HL-60 (cell line): ENCODE data around the gene PRPF18.

Source experiments
- DNase-seq, 2 experiments: peaks; one replicate each; pipeline ENCODE4 v3.0.0-alpha.2; 2010 to 2020; ENCODE audit warnings: low read depth in 1 of 2, low spot score in 1 of 2
- H3K27ac ChIP-seq: fragments of 250-450 bp; sonication (Bioruptor Pico); replicated peaks from 2 replicates; pipeline ENCODE4 v1.5.1; 2020; ENCODE audit warnings: mild to moderate bottlenecking, moderate library complexity
- H3K27me3 ChIP-seq: fragments of 250-450 bp; sonication (Bioruptor Pico); 2 replicates; pipeline ENCODE4 v1.5.1; 2021; ENCODE audit warnings: mild to moderate bottlenecking, moderate library complexity; ENCODE audit not compliant: insufficient read depth, poor library complexity, severe bottlenecking
- H3K4me3 ChIP-seq: replicated peaks from 2 replicates; pipeline ENCODE4 v1.5.1; 2011; ENCODE audit warnings: mild to moderate bottlenecking, control low read depth, low read length; ENCODE audit not compliant: insufficient read depth
- CTCF ChIP-seq: IDR thresholded peaks from one replicate; pipeline ENCODE4 v1.5.1; 2011; ENCODE audit warnings: low read length, control low read depth, inconsistent platforms; ENCODE audit not compliant: insufficient read depth
- GABPA ChIP-seq: IDR thresholded peaks from 2 replicates; pipeline ENCODE4 v1.6.1; 2012; ENCODE audit warnings: low read depth
- POLR2AphosphoS5 ChIP-seq: IDR thresholded peaks from 2 replicates; pipeline ENCODE4 v1.6.1; 2012; ENCODE audit warnings: low read depth
- REST ChIP-seq: IDR thresholded peaks from 2 replicates; pipeline ENCODE4 v1.6.1; 2012; ENCODE audit warnings: low read depth; ENCODE audit not compliant: insufficient replicate concordance
- SPI1 ChIP-seq: IDR thresholded peaks from 2 replicates; pipeline ENCODE4 v1.6.1; 2012; ENCODE audit warnings: low read depth, mild to moderate bottlenecking, borderline replicate concordance

PRPF18 gene

DNA sequence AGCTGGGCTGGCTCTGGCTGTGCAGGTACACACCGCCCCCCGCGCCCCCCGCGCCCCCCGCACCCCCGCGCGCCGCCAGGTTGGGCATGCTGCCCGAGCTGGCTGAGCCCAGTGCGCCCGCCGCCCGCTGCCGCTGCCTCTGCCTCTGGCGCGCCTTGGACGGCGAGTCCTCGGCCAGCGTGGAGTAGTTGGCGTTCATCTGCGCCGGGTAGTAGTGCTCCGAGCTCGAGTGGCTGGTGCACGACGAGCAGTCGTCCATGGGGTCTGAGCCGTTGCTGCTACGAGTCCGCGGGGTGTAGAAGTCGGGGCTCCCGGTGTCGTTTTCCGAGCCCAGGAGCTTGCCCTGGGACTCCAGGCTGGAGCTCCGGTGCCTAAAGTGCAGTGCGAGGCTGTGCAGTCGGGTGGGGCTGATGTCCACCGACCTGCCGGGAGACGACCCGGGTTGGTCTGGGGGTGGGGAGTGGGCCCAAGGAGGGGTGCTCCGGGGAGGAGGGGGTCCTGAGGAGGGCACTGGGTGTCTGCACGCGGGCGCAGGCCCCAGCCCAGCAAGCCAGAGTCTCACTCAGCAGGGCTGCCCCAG is 70.4 kb downstream of the PRPF18 start:
- TF ChIP-seq CTCF (no peak), GABPA (no peak), POLR2AphosphoS5 (no peak), REST (no peak), SPI1 (no peak)
- no peaks in the 10 kb centered on the region for H3K27me3 ChIP-seq
- H3K4me3 ChIP-seq: no peak overlapping the region
- H3K27ac ChIP-seq: no peak overlapping the region
- DNase-seq: no peak

DNA sequence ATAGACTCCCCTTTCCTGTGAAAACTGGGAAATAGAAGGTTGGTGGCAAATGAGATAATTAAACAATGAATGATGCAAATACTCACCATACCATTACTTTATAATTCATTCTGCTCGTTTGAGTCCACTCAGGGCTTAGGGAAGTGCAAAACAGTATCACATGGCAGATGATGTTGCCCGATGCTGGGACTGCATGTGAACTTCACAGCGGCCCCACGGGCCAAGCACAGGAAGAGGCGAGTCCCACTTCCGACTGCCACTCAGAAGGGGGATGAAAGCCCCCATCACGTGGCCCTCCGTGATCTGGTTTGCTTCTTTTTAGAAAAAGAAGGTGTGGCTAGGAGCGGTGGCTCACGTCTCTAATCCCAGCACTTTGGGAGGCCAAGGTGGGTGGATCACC is 71.5 kb downstream of the PRPF18 start:
- no peak for DNase-seq
- Histone ChIP-seq H3K4me3 (no peak overlapping the region), H3K27ac (no peak overlapping the region), H3K27me3 (no peaks in the 10 kb centered on the region)
- TF ChIP-seq REST (no peak), POLR2AphosphoS5 (no peak), GABPA (no peak), SPI1 (no peak), CTCF (no peak)

DNA sequence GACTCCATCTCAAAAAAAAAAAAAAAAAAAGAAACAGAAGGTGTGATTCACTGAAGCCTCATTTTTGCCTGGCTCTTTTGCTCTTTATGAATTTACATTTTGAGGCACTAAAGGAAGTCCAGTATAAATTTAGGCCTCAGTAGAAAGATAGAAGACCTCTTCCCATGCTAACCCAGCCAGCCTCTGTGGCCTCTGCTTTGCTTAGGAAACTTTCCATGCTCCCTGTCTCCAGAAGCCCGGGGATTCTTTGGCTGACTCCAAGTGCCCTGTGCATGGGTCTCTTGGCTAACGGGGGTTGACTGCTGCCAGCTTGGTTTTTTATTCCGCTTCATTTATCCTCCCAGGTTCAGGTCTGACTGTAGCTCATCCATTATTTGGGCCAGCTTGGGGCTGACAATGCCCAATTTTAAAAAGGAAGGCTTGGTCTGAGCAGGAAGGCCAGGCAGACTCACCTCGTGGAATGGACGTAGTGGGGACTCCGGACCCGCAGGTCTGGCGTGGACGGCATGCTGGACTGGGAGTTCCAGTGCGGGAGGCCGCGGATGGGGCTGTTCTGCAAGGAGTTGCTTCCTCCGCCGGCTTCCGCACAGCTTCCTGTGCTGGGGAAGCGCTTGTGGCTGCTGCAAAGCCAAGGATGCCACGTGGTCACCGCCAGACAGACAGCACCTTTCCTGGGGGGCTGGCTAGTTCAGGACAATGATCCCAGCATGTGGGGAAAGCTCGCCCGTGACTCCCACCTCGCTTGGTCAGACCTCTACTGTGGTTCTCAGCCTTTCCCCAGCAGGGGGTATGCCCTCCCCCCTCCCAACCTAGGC is 72.3 kb downstream of the PRPF18 start:
- peak; percentile 14 to 22 for DNase-seq
- TF ChIP-seq GABPA (no peak), SPI1 (no peak), POLR2AphosphoS5 (no peak), REST (no peak), CTCF (no peak)
- Histone ChIP-seq H3K4me3 (no peak overlapping the region), H3K27ac (no peak overlapping the region), H3K27me3 (no peaks in the 10 kb centered on the region)
